Fibroblast of skin of scalp (primary cell): ENCODE measurements around the gene PATZ1.
A peak's percentile ranks its signal among the peaks of the same experiment; 100 is the strongest.
"Not testable (repeated sequence)": the region's sequence is repeated elsewhere in the genome, so short reads cannot be mapped to it uniquely, and the experiment has no call there.

Source experiments
- DNase-seq: peaks from one replicate; pipeline ENCODE4 v3.0.0-alpha.2; 2013

PATZ1 gene

GRCh38 chr22:31343235-31344191 is 2.6 kb downstream of the PATZ1 start:
- DNase-seq: peak; percentile 42

DNA sequence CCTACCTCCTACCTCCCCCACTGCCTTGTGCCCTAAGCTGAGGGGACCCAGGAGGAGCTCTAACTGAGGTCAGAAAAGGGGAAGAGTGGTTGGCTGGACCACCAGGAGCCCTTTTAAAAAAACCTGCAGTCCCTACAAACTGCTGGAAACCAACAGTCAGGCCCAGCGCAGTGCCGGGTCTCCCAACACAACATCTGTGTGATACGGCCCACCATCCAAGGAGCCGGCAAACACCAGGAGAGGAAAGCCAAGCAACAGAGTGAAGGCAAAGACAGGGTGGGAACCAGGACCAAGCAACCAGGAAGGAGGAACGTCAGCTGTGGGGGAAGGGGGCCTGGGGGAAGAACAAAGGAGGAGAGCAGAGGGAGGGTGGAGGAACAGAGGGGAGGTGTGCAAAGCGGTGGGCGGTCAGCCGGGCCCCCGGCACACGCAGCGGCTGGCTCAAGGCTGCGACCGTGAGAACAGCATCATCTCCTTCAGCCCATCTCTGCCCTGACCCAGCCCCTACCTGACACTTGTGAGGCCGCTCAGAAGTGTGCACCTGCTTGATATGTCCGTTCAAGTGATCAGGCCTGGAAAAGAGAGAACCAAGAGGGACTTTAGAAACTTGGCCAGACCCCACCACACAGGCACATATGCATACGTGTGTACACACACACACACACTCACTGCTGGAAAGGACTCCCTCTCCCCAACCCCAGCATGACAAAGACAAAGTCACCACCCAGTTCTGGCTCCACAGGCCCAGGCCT is 3.6 kb downstream of the PATZ1 start:
- DNase-seq: peak; percentile 35

DNA sequence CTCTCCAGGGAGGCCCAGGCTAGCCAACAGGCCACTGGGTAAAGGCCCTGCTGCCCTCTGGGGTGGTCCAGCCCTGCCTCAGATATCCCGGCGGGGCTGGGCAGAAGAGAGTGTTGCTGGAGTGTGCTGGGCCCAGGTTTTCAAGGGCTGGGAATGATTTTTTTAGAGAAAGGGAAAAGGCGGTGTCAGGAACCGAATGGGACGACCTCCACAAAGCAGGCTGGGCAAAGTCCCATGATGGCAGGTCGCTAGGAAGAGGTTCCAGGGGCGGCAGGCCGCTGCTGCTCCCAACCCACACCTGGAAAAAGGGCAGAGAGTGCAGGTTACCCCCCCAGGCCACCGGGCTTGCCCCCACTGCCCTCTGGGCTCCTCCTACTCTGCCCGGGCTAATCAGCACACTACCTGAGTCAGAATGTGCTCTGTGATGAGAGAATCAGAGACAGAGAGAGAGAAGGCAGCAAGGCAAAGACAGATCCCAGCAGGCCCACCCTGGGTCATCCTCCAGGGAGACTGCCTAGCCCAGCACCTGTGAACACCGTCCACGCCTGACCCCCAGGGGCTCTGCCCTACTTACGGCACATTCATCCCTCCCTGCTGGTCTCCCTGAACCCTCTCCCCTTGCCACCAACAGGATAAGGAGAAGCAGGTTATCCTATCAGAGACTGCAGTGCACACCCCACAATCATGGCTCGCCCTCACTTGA is 4.6 kb downstream of the PATZ1 start:
- DNase-seq: no peak

GRCh38 chr22:31340765-31341247 is 5.3 kb downstream of the PATZ1 start:
- DNase-seq: no peak

DNA sequence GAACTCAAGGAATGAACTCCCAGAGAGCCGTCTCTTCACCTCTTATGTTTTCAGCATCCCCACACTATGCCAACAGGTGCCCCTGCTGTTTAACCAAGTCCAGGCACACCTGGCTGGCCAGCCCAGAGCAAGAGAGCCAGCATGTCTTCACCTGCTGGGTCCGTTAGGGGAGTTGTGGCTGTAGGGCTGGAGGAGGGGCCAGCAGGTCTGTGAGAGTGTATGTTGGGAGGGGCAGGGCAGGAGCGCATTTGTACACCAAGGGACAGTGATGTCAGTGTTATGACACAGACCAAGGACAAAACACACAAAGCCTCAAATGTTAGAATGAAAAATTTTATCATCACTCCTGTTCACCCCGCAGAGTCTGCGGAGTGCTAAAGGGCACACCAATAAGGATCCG is 5.8 kb downstream of the PATZ1 start:
- DNase-seq: no peak

- no peak for DNase-seq
Observed at GRCh38 chr22:31339148-31339832, 6.9 kb downstream of the PATZ1 start.

DNA sequence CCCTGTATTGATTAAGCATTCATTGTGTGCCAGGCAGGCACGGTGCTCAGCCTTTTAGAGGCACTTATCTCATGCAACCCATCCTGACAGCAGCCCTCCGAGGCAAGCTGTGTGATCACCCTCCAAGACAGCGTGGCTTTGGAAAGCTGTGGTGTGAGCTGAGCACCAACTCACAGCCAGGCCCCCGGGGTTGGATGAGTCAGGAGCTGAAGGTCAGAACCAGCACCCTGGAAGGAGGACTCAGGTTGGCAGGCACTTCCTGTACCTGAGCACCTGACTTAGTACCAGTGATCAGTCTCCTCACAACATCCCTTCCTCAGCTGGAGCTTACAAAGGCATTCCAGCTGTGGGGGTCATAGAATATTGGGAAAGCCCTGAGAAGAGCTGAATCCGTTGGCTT is 9.0 kb downstream of the PATZ1 start:
- no peak for DNase-seq

DNA sequence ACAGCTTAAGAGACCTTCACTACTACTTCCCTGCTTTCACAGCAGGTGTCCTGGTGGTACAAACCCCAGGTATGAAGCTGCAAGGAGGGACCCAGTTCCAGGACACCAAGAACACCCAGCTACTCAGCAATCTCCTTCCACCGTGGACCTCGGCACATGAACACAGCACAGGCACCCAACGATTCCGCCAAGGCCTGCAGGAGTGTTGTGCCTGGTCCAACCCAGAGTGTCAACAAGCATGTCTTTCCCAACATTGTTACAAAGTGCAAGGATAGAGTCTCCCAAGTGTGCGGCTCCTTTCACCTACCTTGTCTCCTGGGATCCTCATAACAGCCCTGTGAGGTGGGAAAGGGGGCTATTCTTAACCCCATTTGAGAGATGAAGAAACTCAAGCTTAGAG is 11.8 kb downstream of the PATZ1 start:
- DNase-seq: no peak

- DNase-seq: no peak
Observed at GRCh38 chr22:31333641-31334040, 12.5 kb downstream of the PATZ1 start.

GRCh38 chr22:31332886-31333285 is 13.3 kb downstream of the PATZ1 start:
- no peak for DNase-seq

GRCh38 chr22:31332010-31332409 is 14.1 kb downstream of the PATZ1 start:
- no peak for DNase-seq

DNA sequence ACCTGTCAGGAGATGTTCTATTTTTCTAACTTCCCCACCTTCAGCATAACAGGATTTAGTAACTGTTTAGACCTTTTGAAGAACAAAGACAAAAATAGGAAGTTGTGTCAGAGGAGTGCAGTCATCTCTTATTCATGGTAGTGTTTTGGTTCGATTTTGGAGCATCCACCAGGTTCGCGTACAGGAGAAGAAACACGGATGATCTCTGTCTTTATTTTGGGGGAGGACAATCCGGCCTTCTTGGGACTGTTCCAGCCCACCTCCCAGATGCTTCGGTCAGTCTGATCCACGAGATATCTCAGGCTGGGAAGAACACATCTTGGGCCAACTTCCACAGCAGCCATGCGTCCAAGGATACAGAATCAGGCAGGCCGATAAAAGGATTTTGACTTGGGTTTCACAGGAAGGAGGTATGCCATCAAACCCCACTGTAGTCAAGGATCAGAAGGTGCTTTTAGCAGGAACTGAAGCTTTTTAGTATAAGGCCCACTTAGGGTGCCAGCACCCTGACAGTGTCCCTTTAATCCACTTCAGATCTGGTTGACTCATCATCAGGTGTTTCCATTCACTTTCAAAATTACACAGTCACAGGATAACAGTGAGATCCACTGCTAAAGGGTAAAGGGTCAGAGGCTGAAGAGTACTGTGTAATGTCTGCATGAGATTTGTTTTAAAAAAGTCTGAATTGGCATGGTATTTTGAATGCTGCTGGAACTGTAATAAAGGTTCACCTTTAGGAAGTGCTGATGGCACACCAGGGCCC is 16.5 kb downstream of the PATZ1 start:
- no peak for DNase-seq

- no peak for DNase-seq
Observed at GRCh38 chr22:31329029-31329428, 17.1 kb downstream of the PATZ1 start.

DNA sequence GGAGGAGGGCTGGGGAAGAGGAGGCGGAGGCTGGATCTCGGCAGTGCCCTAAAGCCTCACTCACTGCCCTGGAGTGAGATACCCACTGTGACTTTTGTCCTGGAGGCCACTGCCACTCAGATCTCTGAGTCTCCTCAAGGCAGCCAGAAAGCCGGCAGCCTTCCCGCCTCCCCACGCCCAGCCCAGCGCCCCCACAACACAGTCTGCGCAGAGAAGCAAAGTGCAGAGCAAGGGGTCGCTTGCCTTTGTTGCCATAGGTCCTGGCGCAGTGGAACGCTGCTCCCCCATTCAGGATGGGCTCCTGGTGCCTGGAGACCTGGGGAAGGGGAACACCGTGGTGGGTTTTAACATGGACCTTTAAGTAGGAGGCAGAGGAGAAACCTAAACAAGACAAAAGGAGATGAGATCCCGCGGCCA is 17.6 kb downstream of the PATZ1 start:
- DNase-seq: no peak

- DNase-seq: no peak
Observed at GRCh38 chr22:31327806-31328543, 18.2 kb downstream of the PATZ1 start.

- no peak for DNase-seq
Observed at GRCh38 chr22:31326877-31327276, 19.3 kb downstream of the PATZ1 start.

- DNase-seq: no peak
Observed at GRCh38 chr22:31323578-31324550, 22.3 kb downstream of the PATZ1 start.

GRCh38 chr22:31321421-31321820 is 24.7 kb downstream of the PATZ1 start:
- DNase-seq: no peak

DNA sequence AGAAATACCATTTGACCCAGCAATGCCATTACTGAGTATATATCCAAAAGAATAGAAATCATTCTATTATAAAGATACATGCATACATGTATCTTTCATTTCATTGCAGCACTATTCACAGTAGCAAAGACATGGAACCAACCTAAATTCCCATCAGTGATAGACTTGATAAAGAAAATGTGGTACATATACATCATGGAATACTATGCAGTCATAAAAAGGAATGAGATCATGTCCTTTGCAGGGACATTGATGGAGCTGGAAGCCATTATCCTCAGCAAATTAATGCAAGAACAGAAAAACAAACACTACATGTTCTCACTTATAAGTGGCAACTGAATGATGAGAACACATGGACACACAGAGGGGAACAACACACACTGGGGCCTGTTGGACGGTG is 31.9 kb downstream of the PATZ1 start:
- not testable (repeated sequence) for DNase-seq
